GM12891 (cell line): Measurements from ENCODE around the gene OCA2.

Experiments
- POLR2A ChIP-seq: IDR thresholded peaks from 2 replicates; pipeline ENCODE4 v1.6.1; 2011; ENCODE audit warnings: low read depth, low read length, control low read depth
- POLR2AphosphoS5 ChIP-seq: IDR thresholded peaks from 2 replicates; pipeline ENCODE4 v1.6.1; 2011; ENCODE audit warnings: low read depth, low read length, control low read depth
- TAF1 ChIP-seq: IDR thresholded peaks from 2 replicates; pipeline ENCODE4 v1.6.1; 2011; ENCODE audit warnings: low read depth, low read length, control low read depth

- TF ChIP-seq POLR2A (no peak), TAF1 (no peak), POLR2AphosphoS5 (no peak)
Observed at GRCh38 chr15:28030801-28031200, 68.3 kb downstream of the OCA2 start.
